ENCODE data around the gene INSR. TPM values are rescaled to one million over a fixed set of nuclear protein-coding genes. Genes with fewer than 3 reads are reported as not detected.

The INSR gene
- total and polyA plus RNA-seq, 10 of the 15 experiments (the other 5 are each of a cell fraction or from before 2014, with no cell fraction given): 4.2 to 34.9 (median 13.6) TPM

DNA sequence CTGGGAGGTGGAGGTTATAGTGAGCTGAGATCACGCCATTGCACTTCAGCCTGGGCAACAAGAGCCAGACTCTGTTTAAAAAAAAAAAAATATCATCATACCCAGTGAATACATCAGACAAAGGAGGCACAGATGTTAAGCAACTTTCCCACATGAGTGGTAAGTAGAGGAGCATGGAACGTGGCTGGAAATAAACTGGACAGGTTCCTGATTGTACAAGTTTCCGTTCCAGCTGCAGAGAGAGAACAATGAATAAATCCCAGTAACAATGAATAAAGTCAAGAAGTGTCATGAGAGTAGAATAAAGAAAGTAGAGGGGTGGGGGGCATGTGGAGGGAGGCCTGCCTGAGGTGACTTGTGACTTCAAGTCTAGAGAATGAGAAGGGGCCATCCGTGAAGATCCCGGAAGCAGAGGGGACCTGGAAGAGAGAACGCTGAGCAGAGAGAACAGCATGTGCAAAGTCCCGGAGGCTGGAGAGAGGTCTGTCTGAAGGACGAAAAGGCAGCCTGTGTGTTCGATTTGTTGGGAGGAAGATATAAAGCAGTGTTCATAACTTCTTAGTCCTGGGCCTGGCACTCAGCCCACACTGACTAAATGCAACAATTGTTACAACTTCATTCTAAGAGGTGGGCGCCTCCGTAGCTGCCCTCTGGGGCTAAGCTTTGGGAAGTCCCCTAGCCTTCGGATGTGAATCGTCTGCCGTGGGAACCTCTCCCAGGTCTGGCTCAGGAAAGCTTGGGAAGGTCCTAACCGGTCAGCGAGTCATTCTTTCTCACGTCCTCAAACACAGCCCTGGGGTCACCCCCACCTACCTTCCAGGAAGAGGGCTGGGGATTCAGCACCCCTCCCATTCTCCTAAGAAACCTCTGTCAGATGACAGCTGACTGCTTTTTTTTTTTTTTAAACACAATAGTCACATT is 39.2 kb upstream of the INSR start (continued):
- TF ChIP-seq IRF5 (IDR thresholded peaks at IDR 0.05; ENCODE audit: borderline replicate concordance) (no peak), BHLHE40 (IDR thresholded peaks at IDR 0.05; ENCODE audit: borderline replicate concordance in 1 of 2, low read depth in 2 of 2, low read length in 1 of 2) (peak in 1 of 2 experiments; percentile 8; a peak in 1 of 4 replicates), MEF2B (IDR thresholded peaks at IDR 0.05; ENCODE audit: partially characterized antibody, poor library complexity, severe bottlenecking) (peak; percentile 98), LARP7 (IDR thresholded peaks at IDR 0.05) (peak; percentile 50; the same call in 1 of the 2 replicates), SMC3 (IDR thresholded peaks at IDR 0.05; ENCODE audit: borderline replicate concordance, low read length) (no peak), RB1 (IDR thresholded peaks at IDR 0.05; ENCODE audit: borderline replicate concordance) (peak; percentile 44; the same call in 1 of the 2 replicates), FOS (IDR thresholded peaks at IDR 0.05; ENCODE audit: borderline replicate concordance, extremely low read depth, insufficient read length) (no peak), RUNX3 (IDR thresholded peaks at IDR 0.05; ENCODE audit: low read length) (peak; percentile 53; the same call in 1 of the 2 replicates), ZNF622 (IDR thresholded peaks at IDR 0.05) (no peak), CHD4 (IDR thresholded peaks at IDR 0.05) (no peak), SMAD5 (IDR thresholded peaks at IDR 0.05; ENCODE audit: low read depth) (no peak), IKZF1 (conservative IDR thresholded peaks at IDR 0.05) (peak; percentile 87), NR2C2 (IDR thresholded peaks at IDR 0.05; ENCODE audit: borderline replicate concordance, control insufficient read depth, insufficient read length, low read depth) (no peak), CREB1 (IDR thresholded peaks at IDR 0.05; ENCODE audit: low read depth) (no peak), RAD51 (IDR thresholded peaks at IDR 0.05) (no peak), USF2 (IDR thresholded peaks at IDR 0.05; ENCODE audit: borderline replicate concordance, low read depth, low read length) (no peak), SMARCA5 (IDR thresholded peaks at IDR 0.05) (peak; percentile 87; the same call in 1 of the 2 replicates), ZSCAN29 (IDR thresholded peaks at IDR 0.05) (no peak), CBFB (IDR thresholded peaks at IDR 0.05; ENCODE audit: low read depth) (peak; percentile 52; the same call in 1 of the 2 replicates), DPF2 (IDR thresholded peaks at IDR 0.05) (peak; percentile 49), ZNF24 (IDR thresholded peaks at IDR 0.05) (peak; percentile 59; the same call in 1 of the 2 replicates), HDGF (IDR thresholded peaks at IDR 0.05) (0 out of 2 replicates have a peak, but pooled peaks have one; percentile 19), MEF2A (IDR thresholded peaks at IDR 0.05; ENCODE audit: insufficient read depth, low read depth, low read length) (no peak), ZBED1 (IDR thresholded peaks at IDR 0.05; ENCODE audit: borderline replicate concordance) (peak; percentile 50), ZZZ3 (IDR thresholded peaks at IDR 0.05; ENCODE audit: control insufficient read depth, insufficient read length, low read depth) (no peak), HDAC6 (IDR thresholded peaks at IDR 0.05; ENCODE audit: unreplicated experiment) (no peak), MXI1 (IDR thresholded peaks at IDR 0.05; ENCODE audit: low read depth, low read length) (no peak), YBX1 (IDR thresholded peaks at IDR 0.05) (no peak), ZNF207 (IDR thresholded peaks at IDR 0.05; ENCODE audit: borderline replicate concordance) (peak; percentile 35; the same call in 1 of the 2 replicates)
- TF ChIP-seq, protein P1, sequence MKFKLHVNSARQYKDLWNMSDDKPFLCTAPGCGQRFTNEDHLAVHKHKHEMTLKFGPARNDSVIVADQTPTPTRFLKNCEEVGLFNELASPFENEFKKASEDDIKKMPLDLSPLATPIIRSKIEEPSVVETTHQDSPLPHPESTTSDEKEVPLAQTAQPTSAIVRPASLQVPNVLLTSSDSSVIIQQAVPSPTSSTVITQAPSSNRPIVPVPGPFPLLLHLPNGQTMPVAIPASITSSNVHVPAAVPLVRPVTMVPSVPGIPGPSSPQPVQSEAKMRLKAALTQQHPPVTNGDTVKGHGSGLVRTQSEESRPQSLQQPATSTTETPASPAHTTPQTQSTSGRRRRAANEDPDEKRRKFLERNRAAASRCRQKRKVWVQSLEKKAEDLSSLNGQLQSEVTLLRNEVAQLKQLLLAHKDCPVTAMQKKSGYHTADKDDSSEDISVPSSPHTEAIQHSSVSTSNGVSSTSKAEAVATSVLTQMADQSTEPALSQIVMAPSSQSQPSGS (IDR thresholded peaks at IDR 0.05; ENCODE audit: low read length): peak; percentile 88

Data from GM12878 (cell line).